HUES48 (cell line): Measurements from ENCODE around the gene SMIM28.

Experiments used
- H3K27ac ChIP-seq: one replicate; pipeline ENCODE4 v1.7.0; 2013; ENCODE audit warnings: low read depth, low read length, inconsistent platforms
- H3K27me3 ChIP-seq: 2 replicates; pipeline ENCODE4 v1.6.1; 2013; ENCODE audit warnings: mild to moderate bottlenecking, low read length; ENCODE audit not compliant: control insufficient read depth, insufficient read depth
- H3K36me3 ChIP-seq: 2 replicates; pipeline ENCODE4 v1.6.1; 2013; ENCODE audit warnings: low read length; ENCODE audit not compliant: control insufficient read depth, insufficient read depth
- H3K4me1 ChIP-seq: 2 replicates; pipeline ENCODE4 v1.6.1; 2013; ENCODE audit warnings: mild to moderate bottlenecking, low read length; ENCODE audit not compliant: control insufficient read depth, insufficient read depth
- H3K4me3 ChIP-seq: 2 replicates; pipeline ENCODE4 v1.5.1; 2013; ENCODE audit warnings: mild to moderate bottlenecking, low read depth, low read length
- H3K9ac ChIP-seq: 2 replicates; pipeline ENCODE4 v1.6.1; 2013; ENCODE audit warnings: mild to moderate bottlenecking, low read depth, low read length, moderate library complexity
- H3K9me3 ChIP-seq: 2 replicates; pipeline ENCODE4 v1.6.1; 2013; ENCODE audit warnings: low read length; ENCODE audit not compliant: control insufficient read depth, insufficient read depth

The SMIM28 gene

DNA sequence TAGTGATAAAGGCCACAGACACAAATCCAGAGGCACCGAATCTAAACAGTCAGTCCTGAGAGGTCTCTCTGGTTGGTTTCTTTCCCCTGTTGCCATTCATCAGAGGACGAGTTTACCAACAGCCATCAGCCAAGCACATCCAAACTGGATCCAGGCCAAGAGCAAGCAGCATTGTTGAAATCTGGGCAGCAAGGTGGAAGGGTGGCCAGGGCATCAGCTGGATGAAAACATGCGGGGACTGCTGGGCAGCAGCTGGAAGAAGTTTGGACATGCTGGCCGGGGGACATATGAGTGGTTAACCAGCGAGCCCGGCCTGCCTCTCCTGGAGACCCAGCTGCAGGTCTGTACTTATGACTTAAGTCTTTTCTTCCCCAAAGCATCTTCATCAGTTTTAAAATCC lies at the start of gene SMIM28:
TSS of gene SMIM28 (plus strand) at position 62 of the 400 bp plus-strand sequence. CDS start at position 230, 168 bp downstream.
- no peak within 1 kb of the TSS for H3K9ac ChIP-seq

DNA sequence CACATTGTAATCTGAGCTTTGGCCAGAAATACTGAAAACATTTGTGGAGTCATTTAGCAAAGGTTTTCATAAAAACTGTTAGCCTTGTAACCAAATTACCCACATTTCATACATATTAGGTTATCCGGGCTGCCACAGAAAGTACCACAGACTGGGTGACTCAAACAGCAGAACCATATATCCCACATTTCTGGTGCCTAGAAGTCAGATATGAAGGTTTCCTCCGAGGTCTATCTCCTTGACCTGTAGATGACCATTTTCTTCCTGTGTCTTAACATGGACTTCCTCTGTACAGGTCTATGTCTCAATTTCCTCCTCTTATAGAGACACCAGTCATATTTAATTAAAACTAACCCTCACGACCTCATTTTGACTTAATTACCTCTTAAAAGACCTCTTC lies 49.5 kb upstream of the SMIM28 start:
- Histone ChIP-seq H3K9me3 (no peaks in the 10 kb centered on the region), H3K9ac (no peak overlapping the region), H3K4me1 (peaks cover 31% of the 10 kb centered on the region), H3K36me3 (peaks cover 40% of the 10 kb centered on the region), H3K4me3 (no peak overlapping the region), H3K27ac (no peak overlapping the region), H3K27me3 (no peaks in the 10 kb centered on the region)

More for the DNA sequence above, at the start of gene SMIM28:
- Histone ChIP-seq H3K27ac (peak within 1 kb of the TSS; percentile 44), H3K4me1 (peaks cover 19% of the 10 kb centered on the region), H3K36me3 (no peaks in the 10 kb centered on the region), H3K27me3 (no peaks in the 10 kb centered on the region), H3K9me3 (no peaks in the 10 kb centered on the region), H3K4me3 (no peak within 1 kb of the TSS)

DNA sequence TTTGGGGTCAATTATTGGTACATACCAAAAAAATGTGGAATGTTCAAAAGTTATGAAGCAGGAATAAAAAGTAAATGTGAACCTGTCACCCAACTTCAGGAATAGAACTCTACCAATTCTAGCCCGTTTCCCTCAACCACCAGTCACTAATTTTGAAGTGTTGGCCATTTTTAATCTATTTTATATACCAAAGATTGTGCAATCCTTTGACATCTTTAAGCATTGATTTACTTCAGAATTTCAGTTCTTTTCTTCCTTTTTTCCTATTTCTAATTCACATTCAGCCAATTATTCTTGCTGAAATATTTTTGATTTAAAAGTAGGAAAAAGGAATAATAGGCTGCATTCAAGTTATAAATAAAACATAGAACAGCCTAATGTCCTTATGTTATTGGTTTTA lies 46.9 kb upstream of the SMIM28 start:
- peaks cover 29% of the 10 kb centered on the region for H3K36me3 ChIP-seq
- H3K9ac ChIP-seq: peak overlapping the region; percentile 40; the same call in 1 of the 2 replicates

DNA sequence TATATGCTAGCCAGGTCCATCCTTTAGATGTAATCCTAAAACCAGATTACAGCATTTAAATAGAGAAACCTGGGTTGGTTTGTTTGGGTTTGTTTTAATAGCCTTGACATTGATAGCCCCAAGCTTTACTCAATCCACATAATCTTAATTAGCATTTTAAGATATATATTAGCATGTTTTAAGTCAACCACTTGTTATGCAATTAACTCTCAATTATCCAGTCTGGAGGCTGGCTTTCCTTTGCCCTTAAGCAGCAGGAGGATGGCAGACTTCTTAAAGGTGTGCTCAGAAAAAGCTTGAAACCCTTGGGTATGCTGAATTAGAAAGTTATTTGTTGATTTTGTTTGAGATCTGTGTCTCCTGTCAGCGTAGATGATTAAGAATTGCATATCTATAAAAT lies 46.3 kb upstream of the SMIM28 start:
- Histone ChIP-seq H3K9me3 (no peaks in the 10 kb centered on the region), H3K9ac (peak overlapping the region; percentile 40; the same call in 1 of the 2 replicates), H3K4me1 (peaks cover 31% of the 10 kb centered on the region), H3K4me3 (peak overlapping the region; percentile 13; the same call in 1 of the 2 replicates), H3K36me3 (peaks cover 32% of the 10 kb centered on the region), H3K27me3 (no peaks in the 10 kb centered on the region), H3K27ac (peak overlapping the region; percentile 77)

More for the DNA sequence above, 46.9 kb upstream of the SMIM28 start:
- peaks cover 31% of the 10 kb centered on the region for H3K4me1 ChIP-seq
- H3K4me3 ChIP-seq: no peak overlapping the region
- H3K27ac ChIP-seq: peak overlapping the region; percentile 77
- no peaks in the 10 kb centered on the region for H3K27me3 ChIP-seq
- no peaks in the 10 kb centered on the region for H3K9me3 ChIP-seq

DNA sequence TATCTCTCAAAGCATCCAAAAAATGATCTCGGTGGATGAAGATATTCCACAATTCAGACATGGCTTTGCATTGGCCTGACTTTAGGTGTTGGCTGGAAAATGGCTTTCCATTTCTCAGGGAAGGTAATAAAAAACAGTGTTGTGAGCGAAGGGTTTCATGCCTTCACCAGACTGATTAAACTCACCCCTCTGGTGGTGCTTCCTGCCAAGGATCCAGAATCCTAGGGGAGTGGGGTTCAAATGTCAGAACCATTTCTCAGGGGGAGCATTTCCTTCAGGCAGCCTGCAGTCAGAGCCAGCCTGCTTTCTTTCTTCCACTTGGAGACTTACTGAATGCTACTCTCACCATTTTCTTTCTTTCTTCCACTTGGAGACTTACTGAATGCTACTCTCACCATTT lies 45.7 kb upstream of the SMIM28 start:
- peak overlapping the region; percentile 13; the same call in 1 of the 2 replicates for H3K4me3 ChIP-seq
- peaks cover 32% of the 10 kb centered on the region for H3K36me3 ChIP-seq
- H3K27me3 ChIP-seq: no peaks in the 10 kb centered on the region
- no peaks in the 10 kb centered on the region for H3K9me3 ChIP-seq
- peaks cover 31% of the 10 kb centered on the region for H3K4me1 ChIP-seq
- peak overlapping the region; percentile 4; the same call in 1 of the 2 replicates for H3K9ac ChIP-seq
- peak overlapping the region; percentile 77 for H3K27ac ChIP-seq

DNA sequence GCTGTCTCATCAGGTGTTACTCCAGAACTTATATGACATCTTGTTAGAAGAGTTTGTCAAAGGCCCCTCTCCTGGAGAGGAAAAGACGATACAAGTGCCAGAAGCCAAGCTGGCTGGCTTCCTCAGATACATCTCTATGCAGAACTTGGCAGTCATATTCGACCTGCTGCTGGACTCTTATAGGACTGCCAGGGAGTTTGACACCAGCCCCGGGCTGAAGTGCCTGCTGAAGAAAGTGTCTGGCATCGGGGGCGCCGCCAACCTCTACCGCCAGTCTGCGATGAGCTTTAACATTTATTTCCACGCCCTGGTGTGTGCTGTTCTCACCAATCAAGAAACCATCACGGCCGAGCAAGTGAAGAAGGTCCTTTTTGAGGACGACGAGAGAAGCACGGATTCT lies 43.7 kb upstream of the SMIM28 start:
- no peak overlapping the region for H3K4me3 ChIP-seq
- H3K4me1 ChIP-seq: peaks cover 32% of the 10 kb centered on the region
- no peaks in the 10 kb centered on the region for H3K9me3 ChIP-seq
- no peak overlapping the region for H3K9ac ChIP-seq
- H3K27me3 ChIP-seq: no peaks in the 10 kb centered on the region
- no peak overlapping the region for H3K27ac ChIP-seq
- H3K36me3 ChIP-seq: peaks cover 32% of the 10 kb centered on the region

DNA sequence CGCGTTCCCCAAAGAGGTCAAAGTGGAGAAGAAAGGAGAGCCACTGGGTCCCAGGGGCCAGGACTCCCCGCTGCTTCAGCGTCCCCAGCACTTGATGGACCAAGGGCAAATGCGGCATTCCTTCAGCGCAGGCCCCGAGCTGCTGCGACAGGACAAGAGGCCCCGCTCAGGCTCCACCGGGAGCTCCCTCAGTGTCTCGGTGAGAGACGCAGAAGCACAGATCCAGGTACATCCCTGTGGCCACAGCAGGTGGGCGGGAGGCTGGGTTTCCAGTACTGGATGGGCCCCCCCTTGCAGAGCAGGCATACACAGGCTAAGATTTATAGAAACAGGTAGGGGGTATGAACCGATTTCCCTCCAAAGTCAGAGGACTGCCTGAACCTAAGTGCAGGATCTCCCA lies 42.7 kb upstream of the SMIM28 start:
- Histone ChIP-seq H3K36me3 (peaks cover 30% of the 10 kb centered on the region), H3K4me3 (no peak overlapping the region), H3K4me1 (peaks cover 35% of the 10 kb centered on the region), H3K27ac (no peak overlapping the region), H3K27me3 (no peaks in the 10 kb centered on the region), H3K9me3 (no peaks in the 10 kb centered on the region), H3K9ac (no peak overlapping the region)

DNA sequence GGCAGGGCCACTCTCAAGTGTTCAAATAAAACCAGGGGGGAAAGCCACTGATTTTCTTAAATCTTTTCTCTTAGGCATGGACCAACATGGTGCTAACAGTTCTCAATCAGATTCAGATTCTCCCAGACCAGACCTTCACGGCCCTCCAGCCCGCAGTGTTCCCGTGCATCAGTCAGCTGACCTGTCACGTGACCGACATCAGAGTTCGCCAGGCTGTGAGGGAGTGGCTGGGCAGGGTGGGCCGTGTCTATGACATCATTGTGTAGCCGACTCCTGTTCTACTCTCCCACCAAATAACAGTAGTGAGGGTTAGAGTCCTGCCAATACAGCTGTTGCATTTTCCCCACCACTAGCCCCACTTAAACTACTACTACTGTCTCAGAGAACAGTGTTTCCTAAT lies 41.5 kb upstream of the SMIM28 start:
- Histone ChIP-seq H3K4me1 (peaks cover 24% of the 10 kb centered on the region), H3K27me3 (no peaks in the 10 kb centered on the region), H3K4me3 (no peak overlapping the region), H3K36me3 (peaks cover 30% of the 10 kb centered on the region), H3K9ac (no peak overlapping the region), H3K9me3 (no peaks in the 10 kb centered on the region), H3K27ac (no peak overlapping the region)

DNA sequence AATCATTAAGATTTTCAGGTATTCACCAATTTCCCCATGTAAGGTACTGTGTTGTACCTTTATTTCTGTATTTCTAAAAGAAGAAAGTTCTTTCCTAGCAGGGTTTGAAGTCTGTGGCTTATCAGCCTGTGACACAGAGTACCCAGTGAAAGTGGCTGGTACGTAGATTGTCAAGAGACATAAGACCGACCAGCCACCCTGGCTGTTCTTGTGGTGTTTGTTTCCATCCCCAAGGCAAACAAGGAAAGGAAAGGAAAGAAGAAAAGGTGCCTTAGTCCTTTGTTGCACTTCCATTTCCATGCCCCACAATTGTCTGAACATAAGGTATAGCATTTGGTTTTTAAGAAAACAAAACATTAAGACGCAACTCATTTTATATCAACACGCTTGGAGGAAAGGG lies 40.6 kb upstream of the SMIM28 start:
- peaks cover 30% of the 10 kb centered on the region for H3K36me3 ChIP-seq
- no peaks in the 10 kb centered on the region for H3K9me3 ChIP-seq
- no peak overlapping the region for H3K9ac ChIP-seq
- H3K4me3 ChIP-seq: no peak overlapping the region
- H3K4me1 ChIP-seq: peaks cover 16% of the 10 kb centered on the region
- no peaks in the 10 kb centered on the region for H3K27me3 ChIP-seq
- no peak overlapping the region for H3K27ac ChIP-seq

DNA sequence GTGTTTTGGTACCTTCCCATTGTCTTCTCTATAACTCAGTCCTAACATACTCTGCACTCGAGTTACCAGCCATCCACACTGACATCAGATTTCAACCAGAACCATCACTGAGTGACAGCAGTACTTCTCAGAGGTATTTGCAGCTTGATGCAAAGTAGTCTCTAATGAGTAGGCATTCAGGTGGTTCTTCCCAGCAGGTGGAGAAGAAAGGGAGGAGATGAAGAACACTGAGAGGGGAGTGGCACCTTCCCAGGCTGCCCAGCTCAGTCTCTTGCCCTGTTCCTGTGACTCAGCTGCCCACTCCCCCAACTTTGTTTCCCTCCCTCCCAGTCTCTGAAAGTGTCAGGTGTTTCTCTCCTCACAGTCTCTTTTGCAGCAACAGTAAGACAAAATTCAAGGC lies 38.7 kb upstream of the SMIM28 start:
- Histone ChIP-seq H3K36me3 (peaks cover 30% of the 10 kb centered on the region), H3K9me3 (no peaks in the 10 kb centered on the region), H3K4me3 (no peak overlapping the region), H3K9ac (no peak overlapping the region), H3K4me1 (0 out of 2 replicates have a peak, but pooled peaks cover 4% of the 10 kb centered on the region), H3K27ac (no peak overlapping the region), H3K27me3 (no peaks in the 10 kb centered on the region)

DNA sequence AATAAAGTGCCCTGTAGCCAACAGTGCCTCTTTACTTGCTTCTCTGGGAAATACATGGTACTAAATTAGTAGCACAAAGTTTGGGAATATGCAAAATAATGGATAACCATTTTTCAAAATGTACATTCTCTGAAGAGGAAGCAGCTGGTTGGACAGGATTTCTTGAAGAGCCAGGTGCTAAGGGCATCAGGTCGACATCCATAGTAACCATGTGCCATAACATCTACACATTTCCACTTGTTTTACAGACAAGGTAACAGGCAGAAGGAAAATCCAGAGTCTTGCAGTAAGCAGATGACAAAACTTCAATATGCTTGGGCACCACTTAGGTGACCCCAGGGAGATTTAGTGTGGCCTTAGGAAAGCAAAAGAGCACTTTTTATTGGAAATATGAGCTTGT lies 36.5 kb upstream of the SMIM28 start:
- H3K27me3 ChIP-seq: no peaks in the 10 kb centered on the region
- peaks cover 18% of the 10 kb centered on the region; the same call in 1 of the 2 replicates for H3K36me3 ChIP-seq
- no peak overlapping the region for H3K4me3 ChIP-seq
- peaks cover 11% of the 10 kb centered on the region for H3K4me1 ChIP-seq
- no peaks in the 10 kb centered on the region for H3K9me3 ChIP-seq
- H3K27ac ChIP-seq: no peak overlapping the region
- H3K9ac ChIP-seq: no peak overlapping the region
